PC-3 (cell line): Measurements from ENCODE around the gene PGM2L1.

Source experiments
- CTCF ChIP-seq: fragments of 300-600 bp; sonication (generic); conservative IDR thresholded peaks from 2 replicates; pipeline ENCODE4 v1.5.1; 2017; ENCODE audit warnings: antibody characterized with exemption, low read depth, mild to moderate bottlenecking, low read length
- EZH2 ChIP-seq: fragments of 300-600 bp; sonication (generic); IDR thresholded peaks from one replicate; pipeline ENCODE4 v1.6.1; 2017; ENCODE audit warnings: antibody characterized with exemption, mild to moderate bottlenecking, low read length; ENCODE audit not compliant: unreplicated experiment

DNA sequence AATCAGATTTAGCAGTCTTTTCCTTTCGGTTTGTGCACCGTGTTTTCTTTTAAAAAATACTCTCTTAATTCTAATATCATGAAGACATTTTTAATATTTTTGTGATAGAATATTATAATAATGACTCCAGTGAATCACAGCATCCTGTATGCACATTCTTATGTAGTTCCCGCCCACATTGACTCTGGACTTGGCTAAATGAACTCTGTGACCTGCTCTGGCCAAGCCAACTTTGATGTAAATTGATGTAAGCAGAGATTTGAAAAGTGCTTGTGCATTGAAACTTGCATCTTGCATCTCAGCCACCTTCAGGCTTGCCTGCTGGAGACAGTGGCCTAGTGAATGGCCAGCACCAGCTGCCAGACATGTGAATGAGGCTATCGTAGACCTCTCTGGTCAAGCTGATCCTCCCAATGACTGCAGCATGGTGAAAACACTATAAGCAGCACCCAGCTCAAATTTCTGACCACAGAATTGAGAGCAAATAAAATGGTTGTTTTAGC lies 29.2 kb upstream of the PGM2L1 start:
- TF ChIP-seq CTCF (no peak), EZH2 (no peak)
